ENCODE data around the gene LRRC56.

Gene LRRC56

DNA sequence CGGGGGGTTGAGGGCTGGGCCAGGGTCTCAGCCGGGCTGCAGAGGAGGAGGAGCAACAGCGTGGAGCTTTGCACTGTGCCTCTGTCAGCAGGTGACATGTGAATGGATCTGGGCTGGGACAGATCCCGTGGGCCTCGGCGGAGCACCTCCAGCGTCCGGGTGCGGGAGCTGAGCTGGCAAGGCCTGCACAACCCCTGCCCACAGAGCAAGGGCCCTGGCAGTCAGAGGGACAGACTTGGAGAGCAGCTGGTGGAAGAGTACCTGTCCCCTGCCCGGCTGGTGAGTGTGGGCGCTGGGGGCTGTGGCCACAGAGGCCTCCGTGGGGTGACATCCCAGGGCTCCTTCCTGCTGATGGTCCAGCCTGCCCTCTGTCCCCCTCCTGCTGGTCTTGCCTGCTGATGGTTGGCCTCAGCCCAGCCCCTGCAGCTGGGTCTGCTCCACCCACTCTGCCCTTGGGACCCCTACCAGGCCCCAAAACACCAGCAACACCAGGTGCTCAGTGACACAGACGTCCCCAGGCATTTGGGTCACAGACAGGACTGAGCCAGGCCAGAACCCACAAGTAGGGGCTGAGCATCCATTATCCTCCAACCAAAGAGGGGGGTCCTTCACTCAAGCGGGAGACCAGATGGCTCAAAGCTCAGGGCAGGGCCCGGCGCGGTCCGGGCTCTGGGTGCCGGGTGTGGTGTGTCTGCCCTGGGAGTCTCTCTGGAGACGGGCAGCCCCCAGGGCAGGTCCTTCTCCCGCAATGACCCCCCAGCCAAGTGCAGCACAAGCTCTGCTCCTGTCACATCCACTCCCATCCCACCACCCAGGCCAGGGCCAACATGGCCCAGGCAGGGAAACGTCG lies 3.5 kb downstream of the LRRC56 start:
- Mint-ChIP-seq H3K4me1 (peaks cover 26% of the 10 kb centered on the region), H3K4me3 (peak overlapping the region; percentile 38), H3K27me3 (no peaks in the 10 kb centered on the region), H3K27ac (no peak overlapping the region), H3K9me3 (no peaks in the 10 kb centered on the region), H3K36me3 (no peaks in the 10 kb centered on the region)
- no peak for ATAC-seq

DNA sequence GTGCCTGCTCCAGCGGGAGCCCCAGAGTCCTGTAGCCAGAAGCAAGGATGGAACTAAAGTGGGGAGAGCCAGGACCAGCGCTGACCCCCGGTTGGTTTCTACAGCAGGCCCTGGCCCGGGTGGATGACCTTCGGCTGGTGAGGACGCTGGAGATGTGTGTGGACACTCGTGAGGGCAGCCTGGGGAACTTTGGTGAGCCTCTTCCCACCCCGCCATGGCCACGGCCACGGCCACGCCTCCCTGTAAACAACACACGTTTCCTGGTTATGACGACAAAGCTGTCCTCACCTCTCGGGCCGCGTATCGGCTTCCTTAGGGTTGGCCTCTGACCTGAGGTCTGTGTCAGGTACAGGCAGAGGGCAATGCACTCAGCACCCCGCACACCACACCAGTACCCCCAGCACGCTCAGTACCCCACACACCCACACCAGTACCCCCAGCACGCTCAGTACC lies 4.1 kb downstream of the LRRC56 start:
- no peak for ATAC-seq
- H3K27me3 Mint-ChIP-seq = no peaks in the 10 kb centered on the region
- H3K4me3 Mint-ChIP-seq = no peak overlapping the region
- no peaks in the 10 kb centered on the region for H3K9me3 Mint-ChIP-seq
- no peaks in the 10 kb centered on the region for H3K36me3 Mint-ChIP-seq
- peaks cover 21% of the 10 kb centered on the region for H3K4me1 Mint-ChIP-seq
- H3K27ac Mint-ChIP-seq = no peak overlapping the region

DNA sequence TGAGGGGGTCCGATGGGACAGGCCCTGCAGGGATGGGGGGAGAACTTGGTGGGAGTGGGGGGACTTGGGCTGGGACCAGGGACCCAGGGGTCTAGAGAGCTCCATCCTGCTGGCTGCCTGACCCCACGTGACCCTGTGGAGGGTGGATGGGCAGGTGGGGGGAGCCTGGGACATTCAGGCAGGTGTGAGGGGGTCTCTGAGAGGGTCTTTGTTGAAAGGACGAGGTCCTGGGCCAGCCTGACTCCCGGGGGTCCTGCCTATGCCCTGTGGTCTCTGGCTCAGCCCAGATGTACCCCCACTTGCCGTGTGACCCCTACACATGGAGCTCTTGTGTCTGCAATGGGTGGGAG lies 7.5 kb downstream of the LRRC56 start:
- H3K4me3 Mint-ChIP-seq = no peak overlapping the region
- no peak overlapping the region for H3K27ac Mint-ChIP-seq
- H3K27me3 Mint-ChIP-seq = no peaks in the 10 kb centered on the region
- peaks cover 10% of the 10 kb centered on the region for H3K4me1 Mint-ChIP-seq
- no peaks in the 10 kb centered on the region for H3K9me3 Mint-ChIP-seq
- H3K36me3 Mint-ChIP-seq = no peaks in the 10 kb centered on the region
- no peak for ATAC-seq

DNA sequence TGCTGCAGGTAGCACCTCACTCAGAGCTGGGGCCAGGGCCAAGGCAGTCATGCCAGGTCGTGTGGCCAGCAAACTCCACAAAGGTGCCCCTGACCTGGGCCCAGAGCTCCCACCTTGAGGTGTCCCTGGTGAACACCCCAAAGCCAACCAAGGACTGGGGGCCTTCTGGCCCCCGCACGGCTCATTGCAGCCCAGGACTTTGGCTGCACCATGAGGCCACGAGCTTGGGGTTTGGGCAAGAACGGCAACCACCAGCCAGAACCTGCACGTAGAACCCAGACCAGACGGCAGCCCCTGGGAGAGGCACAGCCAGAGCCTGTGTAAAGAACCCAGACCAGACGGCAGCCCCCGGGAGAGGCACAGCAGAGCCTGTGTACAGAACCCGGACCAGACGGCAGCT lies 7.8 kb downstream of the LRRC56 start:
- ATAC-seq = no peak
- H3K27ac Mint-ChIP-seq = no peak overlapping the region
- no peaks in the 10 kb centered on the region for H3K36me3 Mint-ChIP-seq
- no peaks in the 10 kb centered on the region for H3K27me3 Mint-ChIP-seq
- H3K4me3 Mint-ChIP-seq = no peak overlapping the region
- peaks cover 10% of the 10 kb centered on the region for H3K4me1 Mint-ChIP-seq
- no peaks in the 10 kb centered on the region for H3K9me3 Mint-ChIP-seq

DNA sequence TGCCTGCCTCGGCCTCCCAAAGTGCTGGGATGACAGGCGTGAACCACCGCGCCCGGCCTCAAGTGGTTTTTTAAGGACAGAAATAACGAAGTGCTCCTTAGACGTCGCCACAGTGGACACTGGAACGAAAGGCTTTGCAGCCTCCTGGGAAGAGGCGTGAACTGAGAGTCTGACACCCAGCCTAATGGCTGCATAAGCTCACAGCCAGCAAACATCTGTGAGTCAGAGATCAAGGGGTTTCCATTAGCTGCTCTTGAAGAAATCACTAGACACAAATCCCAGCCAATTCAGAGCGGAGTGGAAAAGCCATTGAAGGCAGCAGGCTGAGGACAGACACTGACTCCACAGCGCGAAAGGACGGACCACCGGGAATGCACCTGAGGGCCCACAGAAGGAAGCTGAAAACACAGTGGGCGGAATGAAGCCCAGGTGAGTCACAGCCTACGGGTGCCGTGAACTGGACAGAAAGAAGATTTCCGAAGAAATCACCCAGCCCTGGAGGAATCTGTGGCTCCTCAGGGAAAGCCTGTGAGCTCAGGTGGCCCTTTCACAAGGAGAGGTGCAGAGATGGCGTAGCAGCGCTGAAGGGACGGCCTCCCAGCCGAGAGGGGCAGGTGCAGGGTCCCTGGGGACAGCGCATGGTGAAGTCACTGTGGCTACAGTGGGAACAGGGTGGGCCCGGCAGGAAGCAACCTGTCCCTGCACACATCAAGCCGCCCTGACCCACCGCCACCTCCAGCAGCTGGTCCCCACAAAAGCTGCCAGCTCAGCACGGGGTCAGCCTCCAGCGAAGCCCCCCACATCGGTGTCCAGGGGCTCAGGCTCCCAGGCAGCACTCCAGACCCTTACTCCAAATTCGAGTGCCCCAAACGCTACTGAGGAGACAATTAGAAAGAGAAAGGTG lies 11.6 kb downstream of the LRRC56 start:
- Mint-ChIP-seq H3K9me3 (no peaks in the 10 kb centered on the region), H3K36me3 (no peaks in the 10 kb centered on the region), H3K4me1 (peaks cover 10% of the 10 kb centered on the region), H3K4me3 (peak overlapping the region; percentile 16), H3K27me3 (no peaks in the 10 kb centered on the region), H3K27ac (no peak overlapping the region)
- ATAC-seq = peak; percentile 51

DNA sequence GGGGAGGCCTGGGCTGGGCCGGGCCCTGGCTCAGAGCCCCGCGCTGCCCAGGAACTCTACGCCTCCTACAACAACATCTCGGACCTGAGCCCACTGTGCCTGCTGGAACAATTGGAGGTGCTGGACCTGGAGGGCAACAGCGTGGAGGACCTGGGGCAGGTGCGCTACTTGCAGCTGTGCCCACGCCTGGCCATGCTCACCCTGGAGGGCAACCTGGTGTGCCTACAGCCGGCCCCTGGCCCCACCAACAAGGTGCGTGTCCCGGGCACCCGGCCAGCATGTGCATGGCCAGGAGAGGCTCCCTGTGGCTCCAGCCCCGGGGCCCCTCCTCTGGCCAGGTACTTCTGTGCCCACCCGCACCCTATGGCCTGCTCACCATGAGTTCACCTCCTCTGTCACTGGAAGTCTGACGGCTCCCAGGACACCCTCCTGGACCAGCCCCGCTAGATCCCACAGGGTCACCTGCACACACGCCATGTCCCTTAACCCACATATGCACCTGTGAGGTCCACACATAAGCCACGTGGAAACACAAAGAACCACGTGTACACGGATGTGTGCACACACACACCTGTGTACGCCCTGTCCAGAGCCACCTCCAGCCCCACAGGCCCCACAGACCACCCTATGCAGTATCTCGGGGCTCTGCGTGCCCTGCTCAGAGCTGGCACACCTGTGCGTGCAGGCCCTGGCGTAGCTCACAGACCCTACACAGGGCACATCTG lies 12.9 kb downstream of the LRRC56 start:
- H3K4me1 Mint-ChIP-seq = peaks cover 10% of the 10 kb centered on the region
- no peaks in the 10 kb centered on the region for H3K9me3 Mint-ChIP-seq
- H3K36me3 Mint-ChIP-seq = no peaks in the 10 kb centered on the region
- ATAC-seq = no peak
- no peak overlapping the region for H3K4me3 Mint-ChIP-seq
- H3K27ac Mint-ChIP-seq = no peak overlapping the region
- H3K27me3 Mint-ChIP-seq = no peaks in the 10 kb centered on the region

DNA sequence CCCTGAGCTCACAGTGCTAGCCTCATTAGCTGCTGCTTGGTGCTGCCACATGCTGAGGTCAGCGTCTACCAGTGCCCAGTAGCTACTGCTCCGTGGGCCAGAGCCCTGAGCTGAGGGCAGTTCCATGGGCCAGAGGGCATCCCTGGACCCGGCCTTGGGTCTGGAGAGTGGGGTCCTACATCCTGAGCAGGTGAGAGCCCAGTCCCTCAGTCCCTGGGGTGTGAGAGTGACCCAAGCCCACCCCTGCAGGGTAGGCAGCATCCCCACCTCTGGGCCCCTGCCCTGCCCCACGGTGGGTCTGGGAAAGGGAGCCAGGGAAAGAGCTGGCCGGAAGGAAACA lies 13.4 kb downstream of the LRRC56 start:
- ATAC-seq = no peak
- no peaks in the 10 kb centered on the region for H3K9me3 Mint-ChIP-seq
- no peaks in the 10 kb centered on the region for H3K36me3 Mint-ChIP-seq
- no peak overlapping the region for H3K4me3 Mint-ChIP-seq
- no peak overlapping the region for H3K27ac Mint-ChIP-seq
- H3K27me3 Mint-ChIP-seq = no peaks in the 10 kb centered on the region
- peaks cover 10% of the 10 kb centered on the region for H3K4me1 Mint-ChIP-seq

DNA sequence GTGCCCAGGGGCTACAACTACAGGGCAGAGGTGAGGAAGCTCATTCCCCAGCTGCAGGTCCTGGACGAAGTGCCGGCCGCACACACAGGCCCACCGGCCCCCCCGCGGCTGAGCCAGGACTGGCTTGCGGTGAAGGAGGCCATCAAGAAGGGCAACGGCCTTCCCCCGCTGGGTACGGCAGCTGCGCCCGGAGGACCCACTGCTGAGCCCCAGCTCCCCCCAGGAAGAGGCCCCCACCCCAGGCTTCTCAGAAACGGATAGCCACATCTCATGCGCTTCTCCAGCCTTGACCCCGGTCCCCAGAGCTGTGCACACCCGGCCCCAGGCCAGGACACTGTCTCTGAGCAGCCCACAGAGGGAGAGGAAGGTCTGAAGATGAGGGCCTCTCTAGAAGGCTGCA lies 13.8 kb downstream of the LRRC56 start:
- ATAC-seq = no peak
- no peaks in the 10 kb centered on the region for H3K27me3 Mint-ChIP-seq
- H3K4me1 Mint-ChIP-seq = peaks cover 11% of the 10 kb centered on the region
- H3K27ac Mint-ChIP-seq = no peak overlapping the region
- no peaks in the 10 kb centered on the region for H3K9me3 Mint-ChIP-seq
- no peak overlapping the region for H3K4me3 Mint-ChIP-seq
- no peaks in the 10 kb centered on the region for H3K36me3 Mint-ChIP-seq

DNA sequence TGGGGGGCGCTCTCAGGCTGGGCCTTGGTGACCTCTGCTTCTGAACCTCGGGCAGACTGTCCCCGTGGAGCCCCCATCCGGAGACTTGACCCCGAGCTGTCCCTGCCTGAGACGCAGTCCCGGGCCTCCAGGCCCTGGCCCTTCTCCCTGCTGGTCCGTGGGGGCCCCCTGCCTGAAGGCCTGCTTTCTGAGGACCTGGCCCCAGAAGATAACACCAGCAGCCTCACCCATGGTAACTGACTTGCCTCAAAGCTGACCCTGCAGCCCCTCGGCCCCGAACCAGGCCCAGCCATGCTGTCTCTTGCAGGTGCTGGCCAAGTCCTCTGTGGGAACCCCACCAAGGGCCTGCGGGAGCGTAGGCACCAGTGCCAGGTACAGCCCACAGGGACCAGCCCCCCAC lies 14.3 kb downstream of the LRRC56 start:
- H3K4me3 Mint-ChIP-seq = no peak overlapping the region
- H3K9me3 Mint-ChIP-seq = no peaks in the 10 kb centered on the region
- H3K36me3 Mint-ChIP-seq = no peaks in the 10 kb centered on the region
- no peak for ATAC-seq
- no peaks in the 10 kb centered on the region for H3K27me3 Mint-ChIP-seq
- H3K4me1 Mint-ChIP-seq = peaks cover 15% of the 10 kb centered on the region
- H3K27ac Mint-ChIP-seq = no peak overlapping the region

DNA sequence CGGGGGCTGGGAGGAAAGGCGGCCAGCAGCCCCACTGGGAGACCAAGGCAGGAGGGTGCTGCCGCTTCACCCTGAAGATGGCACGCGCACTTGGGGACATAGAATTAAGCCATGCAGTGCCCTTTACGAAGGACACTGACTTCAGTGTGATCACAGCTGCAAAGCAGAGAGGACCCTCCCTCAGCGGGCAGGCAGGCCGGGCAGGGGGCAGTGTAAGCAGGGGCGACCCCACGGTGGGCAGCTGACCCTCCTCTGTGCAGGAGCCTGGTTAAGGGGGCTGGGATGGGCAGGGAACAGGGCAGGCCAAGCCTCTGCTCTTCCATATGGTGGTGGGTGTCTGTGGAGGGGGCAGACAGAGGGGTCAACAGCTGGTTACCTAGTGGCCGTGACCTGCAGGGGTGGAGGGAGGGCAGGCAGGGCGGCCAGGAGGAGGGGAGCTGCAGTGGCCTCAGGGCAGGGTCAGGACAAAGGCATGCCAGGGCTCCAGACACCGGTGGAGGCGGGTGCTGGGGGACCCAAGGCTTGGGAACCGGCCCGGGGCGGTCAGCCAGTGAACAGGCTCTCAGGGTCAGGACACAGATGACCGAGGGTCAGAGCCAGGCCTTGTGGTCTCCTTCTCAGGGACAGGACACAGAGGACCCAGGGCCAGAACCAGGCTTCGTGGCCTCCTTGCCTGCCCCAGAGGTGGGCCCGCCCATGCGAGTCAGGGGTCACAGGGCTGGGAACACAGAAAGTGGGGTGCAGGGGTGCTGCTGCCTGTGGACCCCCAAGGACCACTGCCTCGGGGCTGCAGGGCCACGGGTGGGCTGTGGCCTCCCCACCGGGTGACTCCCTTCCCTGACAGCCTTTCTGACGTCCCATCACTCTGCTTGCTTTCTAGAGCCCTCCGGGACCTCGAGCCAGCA lies 16.0 kb downstream of the LRRC56 start:
- no peak overlapping the region for H3K4me3 Mint-ChIP-seq
- no peak for ATAC-seq
- H3K9me3 Mint-ChIP-seq = no peaks in the 10 kb centered on the region
- H3K27me3 Mint-ChIP-seq = no peaks in the 10 kb centered on the region
- no peaks in the 10 kb centered on the region for H3K36me3 Mint-ChIP-seq
- no peak overlapping the region for H3K27ac Mint-ChIP-seq
- H3K4me1 Mint-ChIP-seq = peaks cover 16% of the 10 kb centered on the region

DNA sequence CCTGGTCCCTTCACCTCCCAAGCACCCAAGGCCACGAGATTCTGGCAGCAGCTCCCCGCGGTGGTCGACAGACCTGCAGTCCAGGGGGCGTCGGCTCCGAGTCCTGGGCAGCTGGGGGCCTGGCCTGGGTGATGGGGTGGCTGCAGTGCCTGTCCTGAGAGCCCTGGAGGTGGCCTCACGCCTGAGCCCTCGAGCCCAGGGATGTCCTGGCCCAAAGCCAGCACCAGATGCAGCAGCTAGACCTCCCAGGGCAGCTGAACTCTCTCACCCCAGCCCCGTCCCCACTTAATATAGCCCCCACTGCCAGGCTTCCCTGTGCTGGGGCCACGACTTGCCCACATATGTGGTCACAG lies 16.6 kb downstream of the LRRC56 start:
- peak overlapping the region; percentile 35 for H3K4me3 Mint-ChIP-seq
- H3K9me3 Mint-ChIP-seq = no peaks in the 10 kb centered on the region
- no peak for ATAC-seq
- no peaks in the 10 kb centered on the region for H3K27me3 Mint-ChIP-seq
- H3K27ac Mint-ChIP-seq = no peak overlapping the region
- H3K36me3 Mint-ChIP-seq = no peaks in the 10 kb centered on the region
- peaks cover 12% of the 10 kb centered on the region for H3K4me1 Mint-ChIP-seq

DNA sequence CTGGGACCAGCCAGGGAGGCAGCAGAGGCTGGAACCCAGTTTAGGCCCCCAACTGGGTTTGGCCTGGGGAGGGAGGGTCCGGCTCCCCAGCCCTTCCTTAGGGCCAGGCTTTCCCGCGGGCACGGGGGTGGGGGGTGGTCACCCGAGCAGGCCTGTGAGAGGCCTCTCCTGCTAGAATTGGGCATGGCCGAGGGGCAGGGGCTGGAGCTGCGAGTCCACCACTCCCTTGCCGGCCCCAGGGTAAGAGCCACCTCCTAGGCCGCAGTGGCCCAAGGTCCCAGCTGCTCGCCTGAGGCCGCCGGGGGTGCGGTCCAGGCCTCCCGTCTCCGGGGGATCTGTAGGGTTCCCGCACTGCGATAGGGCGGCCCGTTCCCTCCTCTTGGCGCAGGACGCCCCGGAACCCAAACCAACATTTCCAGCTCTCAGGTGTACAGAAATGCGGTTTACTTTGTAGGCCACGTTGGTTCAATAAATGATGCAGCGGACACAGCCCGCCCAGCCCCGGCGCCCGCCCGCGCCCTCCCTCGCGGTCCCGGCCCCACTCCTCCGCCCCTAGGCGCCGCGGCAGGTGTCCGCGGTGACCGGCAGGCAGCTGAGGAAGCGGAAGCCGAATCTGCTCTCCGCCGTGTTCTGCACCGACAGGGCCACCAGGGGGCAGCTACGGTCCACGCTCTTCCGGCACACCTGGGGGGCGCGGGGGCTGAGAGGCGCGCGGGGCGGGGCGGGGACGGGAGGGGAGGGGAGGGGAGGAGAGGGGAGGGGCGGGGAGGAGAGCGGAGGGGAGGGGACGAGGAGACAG lies 17.3 kb downstream of the LRRC56 start:
- Mint-ChIP-seq H3K4me3 (peak overlapping the region; percentile 60), H3K4me1 (peaks cover 12% of the 10 kb centered on the region), H3K9me3 (no peaks in the 10 kb centered on the region), H3K27ac (no peak overlapping the region), H3K27me3 (no peaks in the 10 kb centered on the region), H3K36me3 (no peaks in the 10 kb centered on the region)
- peak; percentile 81 for ATAC-seq

DNA sequence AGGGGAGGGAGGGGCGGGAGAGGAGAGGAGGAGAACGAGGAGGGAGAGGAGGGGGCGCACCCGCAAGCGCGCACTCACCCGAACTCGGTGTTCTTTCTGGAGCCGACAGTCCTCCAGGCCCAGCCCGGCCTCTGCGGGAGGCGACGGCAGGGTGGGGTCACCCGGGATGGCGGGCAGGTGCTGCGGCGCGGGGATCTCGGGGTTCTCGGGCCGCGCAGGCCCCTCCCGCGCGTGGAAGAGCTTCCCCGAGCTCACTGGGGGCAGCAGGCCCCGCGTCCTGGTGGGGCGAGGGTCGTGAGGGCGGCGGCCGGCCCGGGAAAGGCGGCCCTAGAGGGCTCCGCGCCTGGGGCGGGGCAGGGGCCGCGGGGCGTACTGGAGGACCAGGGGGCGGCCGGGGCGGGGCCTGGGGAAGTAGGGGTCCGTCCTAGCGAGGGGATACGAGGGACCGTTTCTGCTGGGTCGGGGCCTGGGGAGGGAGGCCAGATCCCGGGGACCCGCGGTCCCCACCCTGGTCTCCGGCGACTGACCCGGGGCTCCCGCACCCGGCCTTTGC lies 18.0 kb downstream of the LRRC56 start:
- peaks cover 19% of the 10 kb centered on the region for H3K4me1 Mint-ChIP-seq
- H3K27ac Mint-ChIP-seq = no peak overlapping the region
- no peak for ATAC-seq
- no peaks in the 10 kb centered on the region for H3K36me3 Mint-ChIP-seq
- H3K27me3 Mint-ChIP-seq = no peaks in the 10 kb centered on the region
- H3K4me3 Mint-ChIP-seq = peak overlapping the region; percentile 60
- no peaks in the 10 kb centered on the region for H3K9me3 Mint-ChIP-seq
